ENCODE data around the gene LYVE1.

Gene LYVE1

DNA sequence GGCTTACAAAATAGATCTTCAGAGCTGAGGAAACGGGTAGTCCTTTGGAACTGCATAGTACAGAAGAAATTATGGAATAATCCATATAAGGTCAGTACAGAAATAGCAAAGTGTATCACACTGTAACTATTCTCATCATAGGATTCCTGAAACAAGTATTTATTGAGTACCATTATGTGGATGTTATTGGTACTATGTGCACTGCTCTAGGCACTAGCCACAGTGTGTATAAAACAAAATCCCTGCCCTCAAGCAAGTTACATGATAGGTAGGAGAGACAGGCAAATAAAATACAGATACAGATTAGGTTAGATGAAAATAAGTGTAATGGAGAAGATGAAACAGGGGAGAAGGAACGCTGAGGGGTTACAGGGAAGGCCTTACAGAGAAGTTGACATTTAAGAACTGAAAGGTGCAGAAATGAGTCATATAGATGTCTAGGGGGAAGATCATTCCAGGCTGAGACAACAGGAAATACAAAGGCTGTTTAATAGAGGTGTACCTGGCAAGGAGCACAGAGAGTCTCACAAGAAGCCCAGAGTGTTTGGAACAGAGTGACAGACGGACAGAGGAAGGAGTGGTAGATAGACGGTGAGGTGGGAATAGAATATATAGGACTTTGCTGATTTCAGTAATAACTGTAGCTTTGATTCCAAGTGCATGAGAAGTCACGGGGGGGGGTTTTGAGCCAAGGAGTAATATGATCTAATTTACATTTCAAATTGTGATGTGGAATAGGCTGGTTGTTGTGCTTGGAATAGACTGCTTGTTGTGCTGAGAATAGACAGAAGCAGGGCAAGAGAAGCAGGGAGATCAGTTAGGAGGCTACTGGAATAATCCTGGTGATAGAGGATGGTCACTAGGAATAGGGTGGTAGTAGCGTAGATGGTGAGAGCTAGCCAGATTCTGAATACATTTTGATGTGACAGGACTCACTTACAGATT is 41.2 kb downstream of the LYVE1 start:
- Mint-ChIP-seq H3K27me3 (no peaks in the 10 kb centered on the region), H3K9me3 (no peaks in the 10 kb centered on the region), H3K27ac (peak overlapping the region; percentile 65 to 84), H3K4me3 (peak overlapping the region; percentile 42 to 44), H3K4me1 (peaks cover 23% of the 10 kb centered on the region)
- DNase-seq: peak in 1 of 2 donors; percentile 13
- peak; percentile 96 for ATAC-seq

DNA sequence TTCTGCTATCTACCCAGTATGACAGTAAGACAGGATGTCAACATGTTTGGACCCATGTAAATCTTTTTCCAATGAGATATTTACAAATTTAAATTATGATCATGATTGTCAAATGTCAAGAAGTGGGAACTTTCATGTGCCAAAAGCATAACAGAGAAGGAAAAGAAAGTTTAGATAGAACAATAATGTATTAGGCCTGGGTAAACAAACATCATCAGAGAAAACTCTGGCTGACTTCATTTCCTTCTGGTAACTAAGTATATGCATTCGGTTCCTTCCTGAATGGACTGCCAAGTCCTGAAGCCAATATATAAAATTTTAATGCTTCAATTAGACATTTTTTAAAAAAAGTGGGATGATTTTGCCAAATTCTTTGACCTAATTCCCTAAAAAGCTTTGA is 44.0 kb downstream of the LYVE1 start:
- no peaks in the 10 kb centered on the region for H3K9me3 Mint-ChIP-seq
- H3K4me3 Mint-ChIP-seq: no peak overlapping the region
- H3K4me1 Mint-ChIP-seq: peaks cover 23% of the 10 kb centered on the region
- DNase-seq: no peak
- no peak overlapping the region for H3K27ac Mint-ChIP-seq
- ATAC-seq: no peak
- H3K27me3 Mint-ChIP-seq: no peaks in the 10 kb centered on the region

DNA sequence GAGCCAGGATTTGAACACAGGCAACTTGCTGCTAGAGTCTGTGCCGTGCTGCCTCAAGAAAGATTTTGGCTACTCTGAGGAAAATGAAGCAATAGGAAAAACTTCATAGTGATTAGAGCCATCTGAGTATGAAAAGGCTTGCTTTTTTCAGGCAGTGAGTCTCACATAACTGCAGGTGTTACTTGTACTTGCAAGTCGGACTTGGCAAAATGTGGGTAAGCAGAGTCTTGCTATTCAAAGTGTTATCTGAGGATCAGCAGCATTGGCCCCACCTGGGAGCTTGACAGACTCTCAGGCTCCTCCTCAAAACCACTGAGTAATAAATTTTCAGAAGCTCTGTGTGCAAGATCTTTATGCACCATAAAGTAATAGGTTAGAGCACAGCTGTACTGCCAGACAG is 45.5 kb downstream of the LYVE1 start:
- Mint-ChIP-seq H3K4me1 (peaks cover 23% of the 10 kb centered on the region), H3K4me3 (no peak overlapping the region), H3K27ac (no peak overlapping the region), H3K9me3 (no peaks in the 10 kb centered on the region), H3K27me3 (no peaks in the 10 kb centered on the region)
- no peak for ATAC-seq
- DNase-seq: no peak

GRCh38 chr11:10522276-10522675 is 46.2 kb downstream of the LYVE1 start:
- no peak for ATAC-seq
- no peaks in the 10 kb centered on the region for H3K27me3 Mint-ChIP-seq
- peaks cover 16% of the 10 kb centered on the region for H3K4me1 Mint-ChIP-seq
- H3K9me3 Mint-ChIP-seq: no peaks in the 10 kb centered on the region
- H3K4me3 Mint-ChIP-seq: no peak overlapping the region
- H3K27ac Mint-ChIP-seq: peak overlapping the region in 1 of 2 donors; percentile 21
- DNase-seq: no peak

- Mint-ChIP-seq H3K4me3 (no peak overlapping the region), H3K9me3 (no peaks in the 10 kb centered on the region), H3K4me1 (no peaks in the 10 kb centered on the region), H3K27me3 (no peaks in the 10 kb centered on the region), H3K27ac (no peak overlapping the region)
- ATAC-seq: no peak
- no peak for DNase-seq
Measured at GRCh38 chr11:10520562-10520961, 47.9 kb downstream of the LYVE1 start.

- H3K9me3 Mint-ChIP-seq: no peaks in the 10 kb centered on the region
- no peaks in the 10 kb centered on the region for H3K4me1 Mint-ChIP-seq
- H3K4me3 Mint-ChIP-seq: no peak overlapping the region
- DNase-seq (no peak), ATAC-seq (no peak)
- H3K27me3 Mint-ChIP-seq: no peaks in the 10 kb centered on the region
- no peak overlapping the region for H3K27ac Mint-ChIP-seq
Measured at GRCh38 chr11:10519630-10520029, 48.8 kb downstream of the LYVE1 start.

- ATAC-seq: no peak
- H3K4me1 Mint-ChIP-seq: no peaks in the 10 kb centered on the region
- H3K27me3 Mint-ChIP-seq: no peaks in the 10 kb centered on the region
- no peak overlapping the region for H3K27ac Mint-ChIP-seq
- no peak overlapping the region for H3K4me3 Mint-ChIP-seq
- DNase-seq: no peak
- H3K9me3 Mint-ChIP-seq: no peaks in the 10 kb centered on the region
Measured at GRCh38 chr11:10518891-10519290, 49.6 kb downstream of the LYVE1 start.

DNA sequence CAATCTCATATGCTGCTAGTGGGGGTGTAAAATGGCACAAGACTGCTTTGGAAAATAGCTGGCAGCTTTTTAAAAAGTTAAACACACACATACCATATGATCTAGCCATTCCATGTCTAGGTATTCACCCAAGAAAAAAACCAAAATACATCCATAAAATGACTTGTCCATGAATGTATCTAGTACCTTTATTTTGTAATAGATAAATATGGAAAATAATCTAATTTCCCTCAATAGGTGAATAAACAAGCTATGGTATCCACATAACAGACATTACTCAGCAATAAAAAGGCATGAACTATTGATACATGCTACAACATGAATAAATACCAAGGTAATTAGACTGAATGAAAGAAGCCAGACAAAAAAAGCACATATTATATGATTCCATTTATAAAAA is 50.3 kb downstream of the LYVE1 start:
- no peak for DNase-seq
- H3K27ac Mint-ChIP-seq: no peak overlapping the region
- peaks cover 3% of the 10 kb centered on the region for H3K4me1 Mint-ChIP-seq
- H3K4me3 Mint-ChIP-seq: no peak overlapping the region
- no peak for ATAC-seq
- no peaks in the 10 kb centered on the region for H3K9me3 Mint-ChIP-seq
- H3K27me3 Mint-ChIP-seq: no peaks in the 10 kb centered on the region

- Mint-ChIP-seq H3K27ac (no peak overlapping the region), H3K27me3 (no peaks in the 10 kb centered on the region), H3K4me1 (peaks cover 6% of the 10 kb centered on the region), H3K4me3 (no peak overlapping the region), H3K9me3 (no peaks in the 10 kb centered on the region)
- ATAC-seq (no peak), DNase-seq (no peak)
Measured at GRCh38 chr11:10515418-10515817, 53.0 kb downstream of the LYVE1 start.

GRCh38 chr11:10514709-10515108 is 53.8 kb downstream of the LYVE1 start:
- no peak for DNase-seq
- Mint-ChIP-seq H3K4me1 (peaks cover 6% of the 10 kb centered on the region), H3K4me3 (no peak overlapping the region), H3K9me3 (no peaks in the 10 kb centered on the region), H3K27me3 (no peaks in the 10 kb centered on the region), H3K27ac (no peak overlapping the region)
- no peak for ATAC-seq

GRCh38 chr11:10514202-10514601 is 54.3 kb downstream of the LYVE1 start:
- Mint-ChIP-seq H3K27ac (no peak overlapping the region), H3K27me3 (no peaks in the 10 kb centered on the region), H3K4me1 (peaks cover 6% of the 10 kb centered on the region), H3K9me3 (no peaks in the 10 kb centered on the region), H3K4me3 (no peak overlapping the region)
- no peak for ATAC-seq
- no peak for DNase-seq

- ATAC-seq: no peak
- no peak overlapping the region for H3K4me3 Mint-ChIP-seq
- no peak for DNase-seq
- H3K27me3 Mint-ChIP-seq: no peaks in the 10 kb centered on the region
- H3K27ac Mint-ChIP-seq: no peak overlapping the region
- H3K4me1 Mint-ChIP-seq: peaks cover 6% of the 10 kb centered on the region
- no peaks in the 10 kb centered on the region for H3K9me3 Mint-ChIP-seq
Measured at GRCh38 chr11:10511181-10511621, 57.3 kb downstream of the LYVE1 start.
